HG03175 (cell line): ENCODE measurements around the gene TBC1D22A.

ENCODE experiments used
- ATAC-seq: cut with Tn5 transposase; IDR thresholded peaks from one replicate; pipeline ENCODE4 v1.9.1; 2021; ENCODE audit warnings: mild to moderate bottlenecking, moderate library complexity; ENCODE audit not compliant: unreplicated experiment

TBC1D22A gene

GRCh38 chr22:47083379-47083986 is 321.0 kb downstream of the TBC1D22A start:
- ATAC-seq = no peak

- no peak for ATAC-seq
Observed at GRCh38 chr22:47084226-47084625, 321.8 kb downstream of the TBC1D22A start.

DNA sequence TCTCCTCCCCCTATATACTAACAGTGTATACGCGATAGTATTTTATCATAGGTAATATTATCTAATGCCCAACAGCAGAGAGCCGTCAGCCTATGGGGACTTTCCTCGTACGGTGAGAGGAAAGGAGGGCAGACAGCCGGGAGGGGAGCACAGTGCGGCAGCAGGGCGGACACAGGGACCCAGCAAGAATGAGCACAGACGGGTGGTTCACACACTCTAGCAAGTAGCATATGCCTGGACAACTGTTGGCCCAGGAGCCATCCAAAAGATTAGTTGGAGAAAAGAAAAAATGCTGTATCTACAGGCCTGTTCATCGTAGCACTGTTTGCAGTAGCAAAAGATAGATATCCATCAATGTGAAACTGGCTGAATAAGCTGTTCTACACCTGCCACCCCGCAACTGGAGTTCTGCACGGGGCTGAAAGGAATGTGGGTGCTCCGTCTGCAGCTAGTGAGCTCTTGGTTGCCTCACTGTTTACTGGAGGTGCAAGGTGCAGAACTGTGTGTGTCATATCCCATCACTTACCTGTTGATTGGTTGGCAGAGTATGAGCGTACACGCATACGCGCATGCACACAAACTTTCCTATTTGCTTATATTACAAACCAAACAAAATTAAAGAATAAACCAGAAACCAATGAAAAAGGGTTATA is 324.3 kb downstream of the TBC1D22A start:
- ATAC-seq = no peak

GRCh38 chr22:47088480-47089158 is 326.2 kb downstream of the TBC1D22A start:
- ATAC-seq = no peak

DNA sequence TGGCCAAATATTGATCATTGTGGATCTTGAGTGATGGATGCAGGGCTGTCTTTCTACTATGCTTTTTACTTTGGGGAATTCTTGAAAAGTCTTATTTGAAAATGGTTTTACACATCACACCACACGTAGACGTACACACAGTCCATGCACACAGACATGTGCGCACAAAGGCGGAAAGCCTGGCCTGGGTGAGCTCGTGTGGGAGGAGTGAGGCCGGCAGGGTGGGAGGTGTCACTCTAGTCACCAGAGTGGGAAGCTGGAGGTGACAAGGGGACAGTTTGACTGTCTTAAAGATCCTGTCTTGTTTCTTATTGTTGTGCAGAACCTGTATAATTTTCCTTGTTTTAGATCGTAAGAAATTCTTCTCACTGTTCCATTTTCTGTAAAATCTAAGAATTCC is 326.9 kb downstream of the TBC1D22A start:
- no peak for ATAC-seq

DNA sequence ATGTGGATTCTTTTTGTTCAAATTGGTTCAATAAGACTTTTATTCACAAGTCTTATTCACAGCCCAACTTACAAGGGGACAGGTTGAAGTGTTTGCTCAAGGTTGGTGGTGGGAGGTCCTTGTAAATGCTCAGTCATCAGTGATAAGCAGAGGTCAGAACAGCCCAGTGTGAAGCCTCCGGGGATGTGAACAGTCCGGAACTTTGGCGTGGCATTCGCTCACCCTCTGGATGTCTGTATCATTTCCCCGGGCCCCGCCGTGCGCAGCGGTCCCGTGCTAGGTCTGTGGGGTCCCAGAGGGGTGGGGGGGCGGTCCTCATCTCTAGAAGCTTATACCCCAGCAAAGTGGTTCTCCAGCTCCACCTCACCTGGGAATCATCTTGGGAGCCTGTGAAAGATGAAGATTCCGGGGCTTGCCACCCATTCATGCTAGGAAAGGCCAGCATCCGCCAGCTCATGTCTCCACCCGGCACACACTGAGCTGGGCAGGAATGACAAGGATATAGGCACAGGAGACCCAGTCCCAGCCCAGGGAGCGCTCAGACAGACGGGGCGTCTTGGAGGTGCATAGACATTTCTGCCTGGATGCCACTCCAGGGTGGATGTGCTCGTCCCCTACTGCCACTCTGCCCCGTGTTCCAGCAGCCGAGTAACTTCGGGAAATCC is 327.5 kb downstream of the TBC1D22A start:
- no peak for ATAC-seq

DNA sequence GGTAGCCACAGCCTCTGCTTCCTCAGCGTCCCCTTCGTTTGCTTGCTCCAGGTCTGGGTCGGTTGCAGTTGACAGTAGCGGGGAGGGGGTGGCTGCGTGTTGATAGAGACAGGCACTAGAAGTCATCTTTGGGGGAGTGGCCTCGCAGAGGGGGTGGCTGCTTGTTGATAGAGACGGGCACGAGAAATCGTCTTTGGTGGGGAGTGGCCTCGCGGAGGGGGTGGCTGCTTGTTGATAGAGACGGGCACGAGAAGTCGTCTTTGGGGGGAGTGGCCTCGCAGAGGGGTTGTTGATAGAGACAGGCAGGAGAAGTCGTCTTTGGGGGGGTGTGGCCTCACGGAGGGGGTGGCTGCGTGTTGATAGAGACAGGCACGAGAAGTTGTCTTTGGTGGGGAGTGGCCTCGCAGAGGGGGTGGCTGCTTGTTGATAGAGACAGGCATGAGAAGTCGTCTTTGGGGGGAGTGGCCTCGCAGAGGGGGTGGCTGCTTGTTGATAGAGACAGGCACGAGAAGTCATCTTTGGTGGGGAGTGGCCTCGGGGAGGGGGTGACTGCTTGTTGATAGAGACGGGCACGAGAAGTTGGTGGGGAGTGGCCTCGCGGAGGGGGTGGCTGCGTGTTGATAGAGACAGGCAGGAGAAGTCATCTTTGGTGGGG is 328.3 kb downstream of the TBC1D22A start:
- no peak for ATAC-seq

GRCh38 chr22:47091246-47091651 is 328.8 kb downstream of the TBC1D22A start:
- ATAC-seq = no peak

- ATAC-seq = no peak
Observed at GRCh38 chr22:47091921-47092700, 329.7 kb downstream of the TBC1D22A start.

DNA sequence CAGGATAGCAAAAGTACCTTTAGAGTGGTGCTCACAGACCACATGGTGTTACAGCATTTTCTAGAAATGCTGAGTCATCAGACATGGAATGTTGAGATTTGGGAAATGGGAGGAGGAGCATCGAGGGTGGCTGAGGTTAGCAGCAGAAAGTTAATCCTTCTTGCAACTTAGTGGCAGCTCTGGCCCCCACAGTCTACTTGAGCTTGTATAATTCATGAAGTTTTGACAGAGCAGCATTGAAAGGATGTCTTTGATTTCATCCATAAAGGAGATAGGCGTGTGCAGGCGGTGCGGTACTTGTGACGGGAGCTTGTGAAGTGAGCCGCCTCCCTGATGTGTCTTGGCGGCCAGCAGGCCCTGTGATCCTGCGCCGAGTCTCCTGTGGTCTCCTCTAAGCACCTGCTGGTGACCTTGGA is 330.5 kb downstream of the TBC1D22A start:
- ATAC-seq = no peak

DNA sequence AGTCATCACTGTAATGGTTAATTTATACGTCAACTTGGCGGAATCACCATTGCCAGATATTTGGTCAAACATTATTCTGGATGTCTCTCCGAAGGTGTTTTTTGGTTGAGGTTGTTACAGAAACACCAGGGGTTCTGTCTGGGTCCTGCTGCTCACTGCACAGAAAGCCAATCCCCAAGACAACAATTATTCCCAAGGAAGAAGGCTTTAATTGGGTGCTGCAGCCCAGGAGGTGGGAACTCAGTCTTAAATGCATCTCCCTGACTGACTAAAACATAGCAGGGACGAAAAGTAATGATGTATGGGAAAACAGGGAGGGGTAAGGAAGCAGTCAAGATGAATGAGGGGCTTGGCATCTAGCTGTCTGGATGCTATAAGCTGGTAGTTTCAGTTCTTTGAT is 331.3 kb downstream of the TBC1D22A start:
- ATAC-seq = no peak

- ATAC-seq = no peak
Observed at GRCh38 chr22:47094861-47095330, 332.4 kb downstream of the TBC1D22A start.

- no peak for ATAC-seq
Observed at GRCh38 chr22:47095395-47096122, 333.1 kb downstream of the TBC1D22A start.

GRCh38 chr22:47098121-47098520 is 335.7 kb downstream of the TBC1D22A start:
- no peak for ATAC-seq

GRCh38 chr22:47098554-47098953 is 336.1 kb downstream of the TBC1D22A start:
- no peak for ATAC-seq

DNA sequence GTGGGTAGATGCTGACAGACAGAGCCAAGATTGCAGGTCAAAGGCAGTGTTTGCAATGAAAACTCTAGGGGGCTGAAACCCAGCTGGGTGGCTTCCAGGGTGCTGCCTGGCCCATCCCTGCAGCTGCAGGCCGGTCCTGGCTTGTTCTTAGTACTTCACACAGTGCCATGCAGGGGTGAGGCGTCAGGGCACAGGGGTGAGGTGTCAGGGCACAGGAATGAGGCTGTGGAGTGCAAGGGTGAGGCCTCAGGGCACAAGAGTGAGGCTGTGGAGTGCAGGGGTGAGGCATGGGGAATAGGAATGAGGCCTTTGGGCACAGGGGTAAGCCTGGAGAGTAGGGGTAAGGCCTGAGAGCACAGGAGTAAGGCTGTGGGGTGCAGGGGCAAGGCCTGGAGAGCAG is 337.6 kb downstream of the TBC1D22A start:
- no peak for ATAC-seq

GRCh38 chr22:47100646-47101200 is 338.3 kb downstream of the TBC1D22A start:
- no peak for ATAC-seq

GRCh38 chr22:47101321-47101885 is 339.0 kb downstream of the TBC1D22A start:
- no peak for ATAC-seq

- ATAC-seq = no peak
Observed at GRCh38 chr22:47102081-47102480, 339.6 kb downstream of the TBC1D22A start.
